Measurements from ENCODE around the gene SGMS1.

SGMS1 gene

GRCh38 chr10:50601974-50602373 is 21.8 kb downstream of the SGMS1 start:
- DNase-seq (ENCODE audit: low read depth in 2 of 2), result no peak
- TF ChIP-seq CTCF (IDR thresholded peaks at IDR 0.05; ENCODE audit: low read depth, low read length), result no peak
- H3K4me3 ChIP-seq (replicated peaks in 1 of 2; ENCODE audit: low read depth in 2 of 2, low read length in 2 of 2), result no peak overlapping the region

GRCh38 chr10:50600831-50601477 is 22.8 kb downstream of the SGMS1 start:
- H3K4me3 ChIP-seq (replicated peaks in 1 of 2; ENCODE audit: low read depth in 2 of 2, low read length in 2 of 2), result no peak overlapping the region
- no peak for TF ChIP-seq CTCF (IDR thresholded peaks at IDR 0.05; ENCODE audit: low read depth, low read length)
- DNase-seq (ENCODE audit: low read depth in 2 of 2), result peak; percentile 31 to 68

- no peak overlapping the region for H3K4me3 ChIP-seq (replicated peaks in 1 of 2; ENCODE audit: low read depth in 2 of 2, low read length in 2 of 2)
- TF ChIP-seq CTCF (IDR thresholded peaks at IDR 0.05; ENCODE audit: low read depth, low read length), result no peak
- DNase-seq (ENCODE audit: low read depth in 2 of 2), result no peak
These were observed 23.5 kb downstream of the SGMS1 start for GRCh38 chr10:50600286-50600685.

- TF ChIP-seq CTCF (IDR thresholded peaks at IDR 0.05; ENCODE audit: low read depth, low read length), result no peak
- H3K4me3 ChIP-seq (replicated peaks in 1 of 2; ENCODE audit: low read depth in 2 of 2, low read length in 2 of 2), result no peak overlapping the region
- DNase-seq (ENCODE audit: low read depth in 2 of 2), result no peak
These were observed 26.9 kb downstream of the SGMS1 start for GRCh38 chr10:50596897-50597296.

GRCh38 chr10:50596456-50596855 is 27.3 kb downstream of the SGMS1 start:
- DNase-seq (ENCODE audit: low read depth in 2 of 2), result no peak
- no peak overlapping the region for H3K4me3 ChIP-seq (replicated peaks in 1 of 2; ENCODE audit: low read depth in 2 of 2, low read length in 2 of 2)
- no peak for TF ChIP-seq CTCF (IDR thresholded peaks at IDR 0.05; ENCODE audit: low read depth, low read length)

GRCh38 chr10:50595785-50596184 is 28.0 kb downstream of the SGMS1 start:
- DNase-seq (ENCODE audit: low read depth in 2 of 2), result no peak
- no peak for TF ChIP-seq CTCF (IDR thresholded peaks at IDR 0.05; ENCODE audit: low read depth, low read length)
- no peak overlapping the region for H3K4me3 ChIP-seq (replicated peaks in 1 of 2; ENCODE audit: low read depth in 2 of 2, low read length in 2 of 2)
